Astrocyte of the cerebellum (primary cell): Measurements from ENCODE around the gene PIEZO1.

Source experiments
- DNase-seq: peaks from one replicate; pipeline ENCODE4 v3.0.0-alpha.2; 2011; ENCODE audit warnings: low read depth
- H3K4me3 ChIP-seq: 2 replicates; pipeline ENCODE4 v1.5.1; 2011; ENCODE audit warnings: mild to moderate bottlenecking, low read depth, low read length, moderate library complexity
- in situ Hi-C: cut with HindIII; loops from 2 replicates; pipeline ENCODE4 v1.10.0; 2017; ENCODE audit warnings: low sequenced_read_pairs
- TF ChIP-seq, protein P1 (sequence below): IDR thresholded peaks from 2 replicates; pipeline ENCODE4 v1.5.1; 2012; ENCODE audit warnings: low read length, low read depth, moderate library complexity, mild to moderate bottlenecking; ENCODE audit errors: missing control alignments

Gene PIEZO1

DNA sequence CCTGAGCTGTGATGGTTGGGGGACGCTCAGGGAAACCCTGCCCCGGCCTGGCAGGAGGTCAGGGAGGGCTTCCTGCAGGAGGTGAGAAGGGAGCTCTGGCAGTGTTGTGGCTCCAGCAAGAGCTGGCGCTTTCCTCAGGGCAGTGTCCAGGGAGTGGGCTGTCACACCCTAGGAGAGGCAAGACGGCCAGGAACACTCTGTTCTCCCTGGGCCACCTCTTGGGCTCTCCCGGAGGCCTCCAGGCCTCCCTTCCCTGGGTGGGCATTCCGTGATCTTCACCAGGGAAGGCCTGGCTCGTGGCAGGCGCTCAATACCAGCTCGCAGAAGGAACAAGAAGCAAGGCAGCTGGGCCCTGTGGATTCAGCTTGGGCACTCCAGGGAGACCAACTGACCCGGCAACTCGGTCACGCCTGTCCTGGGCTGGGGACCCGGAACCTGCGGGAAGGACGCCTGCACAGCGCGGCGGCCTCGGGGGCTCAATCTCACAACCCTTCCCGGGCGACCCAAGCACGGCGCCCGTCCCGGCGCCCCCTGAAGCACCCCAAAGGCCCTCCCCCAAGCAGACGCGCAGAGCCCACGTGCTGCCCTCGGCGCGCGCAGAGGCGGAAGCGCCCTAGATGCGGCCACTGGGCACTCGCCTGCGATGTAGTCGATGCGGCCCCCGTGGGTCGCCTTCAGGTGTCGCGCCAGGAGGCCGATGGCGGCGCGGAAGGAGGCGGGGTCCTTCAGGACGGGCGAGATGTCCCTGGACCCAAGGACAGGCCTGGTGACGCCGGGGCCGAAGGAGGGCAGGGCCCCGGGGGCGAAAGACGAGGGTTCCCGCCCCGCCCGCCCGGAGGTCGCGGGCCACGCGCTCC is 26.1 kb upstream of the PIEZO1 start:
- peak overlapping the region; percentile 65 for H3K4me3 ChIP-seq
- no peak for DNase-seq
- in situ Hi-C loops: no loop called here
- TF ChIP-seq, protein P1, sequence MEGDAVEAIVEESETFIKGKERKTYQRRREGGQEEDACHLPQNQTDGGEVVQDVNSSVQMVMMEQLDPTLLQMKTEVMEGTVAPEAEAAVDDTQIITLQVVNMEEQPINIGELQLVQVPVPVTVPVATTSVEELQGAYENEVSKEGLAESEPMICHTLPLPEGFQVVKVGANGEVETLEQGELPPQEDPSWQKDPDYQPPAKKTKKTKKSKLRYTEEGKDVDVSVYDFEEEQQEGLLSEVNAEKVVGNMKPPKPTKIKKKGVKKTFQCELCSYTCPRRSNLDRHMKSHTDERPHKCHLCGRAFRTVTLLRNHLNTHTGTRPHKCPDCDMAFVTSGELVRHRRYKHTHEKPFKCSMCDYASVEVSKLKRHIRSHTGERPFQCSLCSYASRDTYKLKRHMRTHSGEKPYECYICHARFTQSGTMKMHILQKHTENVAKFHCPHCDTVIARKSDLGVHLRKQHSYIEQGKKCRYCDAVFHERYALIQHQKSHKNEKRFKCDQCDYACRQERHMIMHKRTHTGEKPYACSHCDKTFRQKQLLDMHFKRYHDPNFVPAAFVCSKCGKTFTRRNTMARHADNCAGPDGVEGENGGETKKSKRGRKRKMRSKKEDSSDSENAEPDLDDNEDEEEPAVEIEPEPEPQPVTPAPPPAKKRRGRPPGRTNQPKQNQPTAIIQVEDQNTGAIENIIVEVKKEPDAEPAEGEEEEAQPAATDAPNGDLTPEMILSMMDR: no peak

DNA sequence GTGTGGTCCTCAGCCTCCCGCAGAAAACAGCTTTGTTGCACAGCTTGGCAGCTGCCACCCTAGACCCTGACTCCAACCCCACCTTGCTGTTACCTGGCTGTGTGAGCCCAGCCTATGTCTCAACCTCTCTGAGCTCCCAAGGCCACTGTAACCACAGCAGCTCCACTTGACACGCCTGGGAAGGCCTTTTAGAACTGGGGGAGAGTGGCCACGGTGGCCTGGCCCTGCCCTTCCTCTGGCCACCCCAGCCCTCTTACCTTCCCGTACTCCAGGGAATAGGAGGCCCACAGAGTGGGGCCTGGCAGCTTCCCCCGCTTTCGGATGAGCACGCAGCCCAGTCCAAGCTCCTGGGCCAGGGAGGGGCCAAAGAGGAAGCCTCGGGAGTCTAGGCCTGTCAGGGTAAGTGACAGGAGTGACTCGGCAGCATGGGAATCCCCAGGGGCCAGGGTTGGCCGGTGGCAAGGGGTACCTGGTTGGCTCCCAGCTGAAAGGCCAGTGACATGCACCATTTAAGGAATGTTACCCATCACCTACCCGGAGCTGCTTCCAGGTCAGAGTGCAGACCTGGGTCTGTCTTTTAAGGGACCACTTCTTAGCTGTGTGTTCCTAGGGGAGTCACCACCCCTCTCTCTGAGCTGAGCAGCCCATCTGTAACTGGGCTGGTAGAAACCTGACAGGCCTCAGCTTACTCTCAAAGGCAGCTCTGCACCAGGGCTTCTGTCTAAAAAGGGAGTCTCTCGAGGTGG is 25.3 kb upstream of the PIEZO1 start:
- no peak for DNase-seq
- H3K4me3 ChIP-seq: peak overlapping the region; percentile 65
- in situ Hi-C loops: no loop called here
- TF ChIP-seq, protein P1: no peak

DNA sequence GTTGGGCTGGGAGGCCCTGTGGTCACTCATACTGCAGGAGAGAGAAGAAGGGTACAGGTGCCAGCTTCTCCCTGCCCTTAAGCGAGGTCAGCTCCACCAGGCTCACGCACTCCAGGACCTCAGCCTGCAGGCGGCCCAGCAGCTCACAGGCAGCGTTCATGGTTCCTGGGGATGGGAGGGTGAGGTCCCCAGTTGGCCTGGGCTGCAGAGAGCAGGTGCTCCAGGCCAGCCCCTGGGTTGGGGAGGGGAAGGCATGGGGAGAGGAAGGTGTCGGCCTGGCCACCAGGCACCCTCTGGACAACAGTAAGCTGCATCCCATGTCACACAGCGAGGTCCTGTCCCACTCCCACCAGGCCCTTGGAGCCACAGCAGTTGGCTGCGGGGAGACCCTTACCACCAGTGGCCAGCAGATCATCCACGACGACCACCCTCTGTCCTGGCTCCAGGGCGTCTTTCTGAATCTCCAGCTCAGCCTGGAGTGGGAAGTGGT is 24.7 kb upstream of the PIEZO1 start:
- H3K4me3 ChIP-seq: no peak overlapping the region
- TF ChIP-seq, protein P1: no peak

DNA sequence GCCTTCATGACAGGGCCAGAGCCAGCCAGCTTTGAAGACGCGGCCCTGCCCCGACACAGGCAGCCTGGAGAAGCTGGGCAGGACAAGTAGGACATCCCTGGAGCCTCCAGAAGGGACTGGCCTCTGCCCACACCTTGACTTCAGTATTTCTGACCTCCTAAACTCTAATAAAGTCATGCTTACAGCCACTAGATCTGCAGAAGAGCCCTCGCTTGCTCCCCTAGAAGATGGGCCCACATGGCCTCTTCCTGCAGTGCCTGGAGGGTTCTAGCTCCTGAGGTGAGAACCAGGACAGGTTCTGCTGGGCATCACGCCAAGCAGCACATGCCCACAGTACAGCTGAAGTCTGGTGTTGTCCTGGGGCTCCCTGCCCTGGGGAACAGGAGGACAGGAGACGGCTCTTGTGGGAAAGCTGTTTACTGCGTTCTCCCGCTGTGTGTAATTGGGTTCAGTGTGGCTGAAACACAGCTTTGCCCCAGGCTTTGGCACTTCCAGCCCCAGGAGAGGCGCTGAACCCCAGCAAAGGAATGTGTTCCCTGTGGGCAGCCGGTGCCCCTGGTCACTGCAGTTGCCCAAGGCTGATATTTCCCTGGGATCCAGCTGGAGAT is 24.2 kb upstream of the PIEZO1 start:
- TF ChIP-seq, protein P1: no peak
- no peak overlapping the region for H3K4me3 ChIP-seq
- in situ Hi-C loops: no loop called here
- no peak for DNase-seq

More for the DNA sequence above, 24.7 kb upstream of the PIEZO1 start:
- in situ Hi-C loops: no loop called here
- DNase-seq: no peak

DNA sequence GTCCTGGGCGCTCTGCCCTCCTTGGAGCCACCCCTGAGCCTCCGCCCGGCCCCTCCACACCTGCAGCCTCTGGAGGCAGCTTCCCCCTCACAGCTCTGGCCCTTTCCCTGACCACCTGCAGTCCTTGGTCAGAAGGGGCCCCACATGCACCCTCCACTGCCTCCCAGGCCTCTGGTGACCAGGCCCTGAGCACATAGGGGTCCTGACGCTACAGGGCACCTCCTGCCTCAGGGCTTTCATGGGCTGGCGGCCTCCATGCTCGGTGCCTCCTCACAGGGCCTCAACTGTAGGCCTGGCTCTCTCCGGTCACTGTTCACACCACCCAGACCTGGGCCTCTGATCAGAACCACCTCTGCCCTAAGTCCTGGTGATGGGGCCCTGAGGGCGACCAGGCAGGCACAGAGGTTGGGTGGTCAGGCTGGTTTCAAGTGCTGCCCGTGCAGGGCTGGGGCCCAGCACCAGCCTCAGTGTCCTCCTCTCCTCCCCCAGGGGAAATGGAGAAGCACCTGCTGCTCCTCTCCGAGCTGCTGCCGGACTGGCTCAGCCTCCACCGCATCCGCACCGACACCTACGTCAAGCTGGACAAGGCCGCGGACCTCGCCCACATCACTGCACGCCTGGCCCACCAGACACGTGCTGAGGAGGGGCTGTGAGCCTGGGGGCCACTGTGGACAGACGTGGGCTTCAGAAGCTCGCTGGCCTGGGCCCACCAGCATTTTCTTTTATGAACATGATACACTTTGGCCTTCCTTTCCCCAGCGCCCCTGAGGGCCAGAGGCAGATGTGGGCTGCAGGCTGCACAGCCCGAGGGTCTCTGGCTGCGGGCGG is 22.8 kb upstream of the PIEZO1 start:
- in situ Hi-C loops: no loop called here
- H3K4me3 ChIP-seq: no peak overlapping the region
- TF ChIP-seq, protein P1: no peak
- no peak for DNase-seq
